G401 (cell line): ENCODE results near the gene OLR1. TPM values are rescaled to one million over a fixed set of nuclear protein-coding genes. Genes with fewer than 3 reads are reported as not detected.
"Not testable (repeated sequence)": the region's sequence is repeated elsewhere in the genome, so short reads cannot be mapped to it uniquely, and the experiment has no call there.

Experiments used
- DNase-seq: peaks from one replicate; pipeline ENCODE4 v3.0.0-alpha.2; 2015; ENCODE audit warnings: low spot score
- in situ Hi-C: cut with HindIII; loops from 2 replicates; pipeline ENCODE4 v1.10.0; 2016; ENCODE audit warnings: low sequenced_read_pairs, mixed read lengths
- total RNA-seq: library from RNA; depleted of rRNA; stranded (reverse); fragments of >200 nt; shearing (Covaris generic); gene quantifications from 2 replicates; pipeline ENCODE4 v1.2.3, GENCODE V29; 2014; rRNA removed

OLR1 gene
- total RNA-seq, result 0.37 and 4.3 TPM in 2 replicates

DNA sequence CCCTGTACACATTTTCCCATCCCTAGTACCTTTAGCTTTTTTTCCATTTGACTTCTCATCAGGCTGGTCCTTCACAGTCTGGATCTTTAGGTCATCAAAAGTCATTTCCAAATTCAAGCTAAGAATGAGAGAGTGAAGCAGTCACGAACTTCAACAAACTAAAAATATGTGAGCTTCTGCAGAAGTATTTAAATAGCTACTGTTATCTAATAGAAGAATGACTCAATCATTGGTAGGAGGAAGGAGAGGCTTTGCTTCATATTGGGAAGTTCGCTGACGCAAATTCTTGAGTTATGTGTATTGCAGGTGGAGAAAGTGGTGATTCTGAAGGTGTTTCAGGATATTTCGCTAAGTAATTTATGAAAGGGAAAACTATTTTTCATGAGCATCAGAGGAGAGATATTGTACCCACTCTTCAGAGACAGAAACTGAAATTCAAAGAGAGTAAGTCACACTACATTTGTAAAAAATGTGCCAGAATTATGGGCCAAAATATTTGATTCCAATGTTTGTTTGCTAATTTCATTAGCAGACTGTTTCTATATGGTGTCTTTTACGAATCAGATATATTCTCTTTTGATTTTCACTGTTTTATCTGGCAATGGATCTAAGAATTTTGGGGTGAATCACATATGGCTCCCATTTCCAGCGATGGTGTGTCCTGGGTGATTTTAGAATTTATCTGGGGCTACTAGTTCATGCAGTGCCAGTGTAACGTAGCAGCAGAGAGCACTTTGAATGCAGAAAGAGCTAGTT lies at the start of gene OLR1:
TSS of gene OLR1 (minus strand) at position 160 of the 756 bp plus-strand sequence. CDS start at position 105, 55 bp downstream.
- in situ Hi-C loops, result no loop called here
- DNase-seq, result no peak

DNA sequence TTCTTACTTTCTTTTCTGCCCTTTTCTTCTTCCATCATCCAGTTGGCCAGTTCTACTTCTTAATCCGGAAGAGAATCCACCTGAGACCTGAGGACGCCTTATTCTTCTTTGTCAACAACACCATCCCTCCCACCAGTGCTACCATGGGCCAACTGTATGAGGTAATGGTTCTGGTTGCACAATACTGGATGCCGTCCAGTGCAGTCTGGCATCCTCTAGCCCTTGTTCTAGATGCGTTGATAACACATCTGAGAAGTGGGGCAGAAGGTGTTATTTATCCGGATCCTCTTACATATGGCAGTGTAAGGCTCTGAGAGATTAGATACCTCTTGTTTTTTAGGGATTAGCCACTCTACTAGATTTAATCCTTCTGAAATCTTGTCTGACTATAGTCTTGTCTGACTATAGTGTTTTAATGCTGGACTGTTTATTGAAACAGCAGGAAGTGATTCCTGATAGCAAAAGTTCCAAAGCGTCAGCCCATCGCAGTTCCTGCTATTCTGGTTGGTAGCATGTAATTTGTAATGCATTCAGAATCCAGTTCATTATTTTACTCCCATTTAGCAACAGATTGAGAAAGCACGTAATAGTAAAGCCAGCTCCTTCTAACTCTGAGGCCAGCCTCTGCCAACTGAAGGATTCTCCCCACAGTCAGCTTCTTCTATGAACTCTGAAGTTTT lies 48.6 kb upstream of the OLR1 start:
- peak; percentile 88 for DNase-seq
- in situ Hi-C loops, result no loop called here

DNA sequence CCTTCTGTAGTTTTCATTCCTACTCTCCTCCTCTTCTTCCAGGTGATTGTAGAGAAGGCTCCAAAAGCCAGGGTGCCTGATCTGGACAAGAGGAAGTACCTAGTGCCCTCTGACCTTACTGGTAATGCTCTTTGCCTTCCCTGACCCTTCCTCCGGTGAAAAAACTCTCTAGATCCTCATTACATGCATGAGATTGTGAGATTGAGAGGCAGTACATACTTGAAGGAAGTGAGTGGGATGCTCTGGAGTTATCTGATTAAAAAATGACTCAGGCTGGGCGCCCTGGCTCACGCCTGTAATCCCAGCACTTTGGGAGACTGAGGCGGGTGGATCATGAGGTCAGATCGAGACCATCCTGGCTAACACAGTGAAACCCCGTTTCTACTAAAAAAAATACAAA lies 46.1 kb upstream of the OLR1 start:
- in situ Hi-C loops, result no loop called here
- no peak for DNase-seq

DNA sequence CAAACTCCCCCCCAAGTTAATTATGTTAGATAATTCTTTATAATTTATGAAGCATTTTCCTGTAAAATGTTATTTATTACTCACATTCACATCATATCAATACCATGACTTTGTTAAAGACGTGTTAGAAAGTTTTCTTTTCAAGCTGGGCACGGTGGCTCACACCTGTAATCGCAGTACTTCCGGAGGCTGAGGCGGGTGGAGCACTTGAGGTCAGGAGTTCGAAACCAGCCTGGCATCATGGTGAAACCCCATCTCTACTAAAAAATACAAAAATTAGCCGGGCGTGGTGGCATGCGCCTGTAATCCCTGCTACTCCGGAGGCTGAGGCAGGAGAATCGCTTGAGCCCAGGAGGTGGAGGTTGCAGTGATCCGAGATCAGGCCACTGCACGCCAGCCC lies 44.0 kb upstream of the OLR1 start:
- DNase-seq, in situ Hi-C loops: not testable (repeated sequence)

DNA sequence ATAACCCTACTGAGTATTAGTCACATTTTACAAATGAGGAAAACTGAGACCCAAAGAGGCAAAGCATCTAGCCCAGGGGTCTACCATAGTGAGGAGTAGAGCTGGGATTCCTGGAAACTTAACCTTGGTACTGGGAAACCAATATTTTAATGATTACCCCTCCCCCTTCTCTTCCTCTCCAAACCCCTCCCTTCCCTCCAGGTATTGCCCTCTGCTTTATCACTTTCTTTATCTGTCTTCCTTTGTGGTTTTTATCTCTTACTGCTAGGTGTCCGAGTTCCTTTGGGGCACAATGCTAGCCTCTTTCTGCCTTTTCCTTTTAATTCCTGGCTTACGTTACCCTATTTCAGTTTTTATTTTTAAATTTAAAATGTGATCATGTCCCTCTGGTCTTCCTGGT lies 43.5 kb upstream of the OLR1 start:
- no peak for DNase-seq
- in situ Hi-C loops, result no loop called here

DNA sequence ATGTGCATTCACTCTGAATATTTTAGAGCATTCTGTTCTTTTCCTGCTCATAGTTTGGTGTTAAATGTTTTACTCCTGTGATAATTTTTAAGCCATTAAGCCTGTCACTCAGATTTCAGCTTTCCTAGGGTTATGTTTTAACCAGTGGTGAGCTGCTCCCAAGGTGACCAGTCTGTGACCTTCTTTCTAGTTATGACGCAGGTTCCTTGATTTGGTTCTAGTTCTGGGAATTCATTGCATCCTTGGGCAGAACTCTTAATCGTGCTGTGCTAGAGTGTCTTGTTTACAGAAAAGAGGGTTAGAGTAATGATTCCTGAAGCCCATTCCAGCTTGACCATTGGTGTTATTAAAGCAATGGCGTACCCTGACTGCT lies 42.9 kb upstream of the OLR1 start:
- DNase-seq, result peak; percentile 30
- in situ Hi-C loops, result no loop called here

DNA sequence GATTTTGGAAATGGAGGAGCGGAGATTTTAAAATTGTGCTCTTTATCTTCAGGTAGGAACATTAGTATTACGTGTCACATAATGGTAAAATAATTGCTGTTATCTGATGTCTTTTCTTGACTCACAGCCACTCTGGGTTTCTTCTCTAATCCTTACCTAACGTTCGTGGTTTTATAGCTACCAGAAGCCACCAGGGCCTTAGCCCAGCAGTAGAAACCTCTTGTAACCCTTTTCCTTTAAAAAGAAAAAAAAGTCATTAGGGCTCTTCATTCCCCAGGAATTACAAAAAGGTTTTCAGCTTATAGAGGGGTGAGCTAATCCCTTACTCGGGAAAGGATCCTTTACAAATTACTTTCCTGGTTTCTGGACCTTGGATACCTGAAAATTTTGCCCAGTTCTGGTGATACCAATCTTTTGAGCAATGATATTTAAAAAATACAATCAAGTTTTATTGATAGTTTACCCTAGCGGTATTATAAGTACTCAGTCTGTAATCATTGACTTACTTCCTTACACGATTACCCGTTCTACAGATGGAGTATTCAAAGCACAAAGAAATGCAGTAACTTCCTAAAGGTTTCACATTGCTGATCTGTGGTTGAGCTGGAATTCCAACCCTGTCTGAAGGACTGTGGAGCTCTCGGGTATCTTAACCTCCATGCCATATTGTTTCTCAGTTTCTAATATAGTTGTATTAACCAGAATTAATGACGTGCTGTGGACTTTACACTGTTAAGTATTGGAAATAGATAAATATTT lies 42.4 kb upstream of the OLR1 start:
- in situ Hi-C loops, result no loop called here

DNA sequence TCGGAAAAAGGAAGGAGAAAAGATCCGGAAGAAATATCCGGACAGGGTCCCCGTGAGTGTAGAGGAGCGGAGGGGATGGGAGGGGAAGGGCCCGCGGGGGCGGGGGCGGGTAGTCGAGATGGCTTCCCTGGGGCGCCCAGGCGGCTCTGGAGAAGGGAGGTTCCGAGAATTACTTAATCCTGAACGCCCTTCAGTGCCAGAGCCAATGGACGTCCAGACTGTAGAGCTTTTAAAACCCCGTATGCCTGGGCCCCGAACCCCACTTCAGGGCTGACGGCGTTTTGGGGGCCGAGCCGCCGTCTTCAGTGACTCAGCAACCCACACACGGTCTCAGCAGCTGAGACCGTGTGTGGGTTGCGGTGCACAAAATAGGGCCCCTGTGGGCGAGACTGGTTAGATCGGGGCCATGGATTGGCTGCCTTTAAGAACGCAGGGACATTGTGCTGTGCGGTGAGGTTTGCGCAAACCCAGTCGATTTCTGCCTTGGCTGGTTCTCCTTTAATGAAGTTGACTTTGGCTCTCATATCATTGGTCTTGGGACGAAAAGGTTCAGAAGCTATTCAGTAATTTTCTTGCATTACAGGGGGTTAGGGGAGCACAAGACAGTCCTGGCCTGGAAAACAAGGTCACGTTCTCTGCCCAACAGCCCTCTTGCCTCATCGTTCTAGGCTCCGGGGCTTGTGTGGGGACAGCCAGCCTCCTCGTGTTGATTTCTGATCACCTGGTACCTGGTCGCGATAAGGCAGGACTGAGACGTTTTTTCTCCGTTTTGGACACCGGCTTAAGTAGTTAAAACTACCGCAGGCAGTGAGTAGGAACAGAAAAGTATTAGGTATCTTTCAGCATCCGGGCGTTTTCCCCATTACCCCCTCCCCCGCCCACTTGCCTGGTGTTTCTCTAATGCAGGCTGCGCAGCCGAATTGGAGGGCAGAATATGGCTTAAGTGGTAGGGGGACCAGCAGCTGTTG lies 41.5 kb upstream of the OLR1 start:
- peak; percentile 75 for DNase-seq
- in situ Hi-C loops, result no loop called here

More for the DNA sequence above, 42.4 kb upstream of the OLR1 start:
- peak; percentile 34 for DNase-seq

DNA sequence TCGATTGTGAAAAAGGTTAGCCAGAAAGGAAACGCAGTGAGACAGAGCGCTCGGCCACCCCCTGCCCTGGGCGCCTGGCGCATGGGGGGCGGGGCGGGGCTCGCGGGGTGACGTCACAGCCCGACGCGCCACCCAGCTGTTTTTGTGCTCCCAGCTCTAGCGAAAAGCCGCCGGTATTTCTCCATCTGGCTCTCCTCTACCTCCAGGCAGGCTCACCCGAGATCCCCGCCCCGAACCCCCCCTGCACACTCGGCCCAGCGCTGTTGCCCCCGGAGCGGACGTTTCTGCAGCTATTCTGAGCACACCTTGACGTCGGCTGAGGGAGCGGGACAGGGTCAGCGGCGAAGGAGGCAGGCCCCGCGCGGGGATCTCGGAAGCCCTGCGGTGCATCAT lies 40.8 kb upstream of the OLR1 start, which contains the start of gene GABARAPL1:
TSS of gene GABARAPL1 (plus strand) at position 139 of the 393 bp plus-strand sequence. CDS start at position 392, 253 bp downstream.
- in situ Hi-C loops, result no loop called here

DNA sequence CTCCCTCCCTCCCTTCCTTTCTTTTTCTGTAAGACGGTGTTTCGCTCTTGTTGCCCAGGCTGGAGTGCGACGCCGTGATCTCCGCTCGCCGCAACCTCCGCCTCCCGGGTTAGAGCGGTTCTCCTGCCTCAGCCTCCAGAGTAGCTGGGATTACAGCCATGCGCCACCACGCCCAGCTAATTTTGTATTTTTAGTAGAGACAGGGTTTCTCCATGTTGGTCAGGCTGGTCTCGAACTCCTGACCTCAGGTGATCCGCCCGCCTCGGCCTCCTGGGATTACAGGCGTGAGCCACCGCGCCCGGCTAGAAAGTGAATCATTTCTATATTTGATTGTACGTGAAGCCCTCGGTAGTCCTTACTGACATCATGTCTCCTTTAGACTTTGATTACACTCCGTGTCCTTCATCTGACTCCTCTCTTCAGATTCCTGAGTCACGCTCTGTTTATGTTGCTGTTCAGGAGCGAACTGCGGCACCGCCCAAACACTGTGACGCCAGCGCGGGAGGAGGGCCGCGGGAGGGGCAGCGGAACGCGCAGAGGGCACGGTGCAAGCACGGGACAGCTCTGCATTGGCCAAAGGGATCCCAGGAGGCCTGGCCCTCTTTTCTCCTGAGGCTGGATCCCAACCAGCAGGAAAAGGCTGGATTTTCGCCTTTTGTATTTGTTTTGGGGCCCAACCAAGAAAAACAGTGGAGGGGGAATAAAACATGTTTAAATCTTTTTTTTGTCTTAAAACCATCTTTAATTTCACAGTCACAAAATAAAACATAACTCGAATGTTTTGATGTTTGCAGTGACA lies 40.2 kb upstream of the OLR1 start:
- in situ Hi-C loops, result no loop called here
- DNase-seq, result peak; percentile 94

More for the DNA sequence above, 40.8 kb upstream of the OLR1 start, which contains the start of gene GABARAPL1:
- DNase-seq, result peak; percentile 80

DNA sequence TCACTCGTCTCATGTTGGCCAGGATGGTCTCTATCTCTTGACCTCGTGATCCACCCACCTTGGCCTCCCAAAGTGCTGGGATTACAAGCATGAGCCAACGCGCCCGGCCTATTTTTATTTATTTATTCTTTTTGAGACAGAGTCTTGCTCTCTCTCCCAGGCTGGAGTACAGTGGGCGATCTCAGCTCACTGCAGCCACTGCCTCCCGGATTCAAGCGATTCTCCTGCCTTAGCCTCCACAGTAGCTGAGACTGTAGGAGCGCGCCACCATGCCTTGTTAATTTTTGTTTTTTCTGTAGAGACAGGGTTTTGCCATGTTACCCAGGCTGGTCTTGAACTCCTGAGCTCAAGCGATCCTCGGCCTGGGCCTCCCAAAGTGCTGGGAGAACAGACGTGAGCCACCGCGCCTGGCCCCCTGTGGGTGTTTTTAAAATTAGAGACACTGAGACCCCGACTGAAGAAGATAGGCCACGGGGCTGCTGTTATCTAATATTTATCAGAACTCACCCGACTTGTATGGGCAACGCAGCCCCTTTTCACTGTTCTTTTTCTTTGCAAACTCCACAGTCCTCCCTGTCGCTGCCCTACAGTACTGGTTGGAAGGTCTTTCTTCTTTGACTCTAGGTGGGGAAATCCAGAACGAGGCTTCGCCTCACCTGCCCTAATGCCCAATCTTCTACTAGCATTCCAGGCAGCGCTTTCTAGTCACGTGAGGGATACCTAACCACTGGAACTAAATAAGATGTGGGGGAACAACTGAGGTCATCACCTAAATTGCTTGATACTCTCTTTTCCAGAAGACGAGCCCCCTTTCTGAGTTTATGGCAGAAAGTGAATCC lies 39.4 kb upstream of the OLR1 start:
- DNase-seq, result no peak
- in situ Hi-C loops, result no loop called here

DNA sequence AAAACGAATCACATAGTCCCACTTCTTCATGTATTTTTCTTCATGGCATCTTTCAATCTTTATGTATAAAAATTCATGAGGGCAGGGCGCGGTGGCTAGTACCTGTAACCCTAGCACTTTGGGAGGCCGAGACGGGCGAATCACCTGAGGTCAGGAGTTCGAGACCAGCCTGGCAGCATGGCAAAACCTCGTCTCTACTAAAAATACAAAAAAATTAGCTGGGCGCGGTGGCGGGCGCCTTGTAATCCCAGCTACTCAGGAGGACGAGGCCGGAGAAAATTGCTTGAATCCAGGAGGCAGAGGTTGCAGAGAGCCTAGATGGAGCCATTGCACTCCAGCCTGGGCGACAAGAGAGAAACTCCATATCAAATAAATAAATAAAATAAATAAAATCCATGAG lies 38.3 kb upstream of the OLR1 start:
- no peak for DNase-seq
- in situ Hi-C loops, result no loop called here

DNA sequence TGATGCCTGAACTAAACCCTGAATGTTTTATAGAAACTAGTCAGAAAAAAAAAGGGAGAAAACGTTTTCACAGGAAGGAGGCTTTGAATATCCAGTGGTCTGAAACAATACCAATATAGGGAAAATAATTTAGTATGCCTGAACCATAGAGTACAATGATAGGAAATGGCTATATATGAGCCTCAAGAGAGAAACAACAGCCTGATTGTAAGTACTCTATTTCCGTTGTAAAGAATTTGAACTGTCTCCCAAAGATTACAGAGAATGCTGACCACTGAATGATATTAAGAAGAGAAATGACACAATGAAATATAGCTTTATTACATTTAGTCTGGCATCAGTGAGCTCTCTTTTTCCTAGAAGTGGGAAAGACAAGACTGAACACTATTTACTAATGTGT lies 35.2 kb upstream of the OLR1 start:
- in situ Hi-C loops, result no loop called here
- no peak for DNase-seq

DNA sequence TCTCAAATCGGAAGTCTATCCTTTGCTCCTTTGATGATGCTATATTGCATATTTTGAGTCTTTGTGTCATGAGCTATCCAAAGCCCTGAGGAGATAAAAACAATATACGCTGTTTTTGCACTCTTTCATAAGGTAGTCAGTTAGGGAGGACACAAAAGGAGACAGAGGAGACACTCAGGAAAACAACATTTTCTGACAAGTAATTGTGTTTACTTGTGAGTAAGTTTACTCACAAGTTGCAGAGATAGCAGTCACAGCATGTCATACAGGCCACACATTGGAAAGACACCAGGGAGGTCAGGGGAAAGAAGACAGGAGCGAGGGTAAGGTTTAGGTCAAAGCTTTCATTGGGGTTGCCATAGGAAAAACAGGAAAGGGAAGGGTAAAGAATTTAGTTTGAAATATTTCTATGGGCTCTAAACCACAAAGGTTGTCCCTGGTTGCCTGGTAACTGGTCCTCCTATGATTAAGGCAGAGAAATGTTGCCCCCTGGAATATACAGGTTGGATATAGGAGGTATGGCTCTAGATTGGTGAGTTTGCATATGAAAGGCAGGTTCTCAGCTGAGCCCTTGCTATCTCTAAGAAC lies 33.4 kb upstream of the OLR1 start:
- no peak for DNase-seq

DNA sequence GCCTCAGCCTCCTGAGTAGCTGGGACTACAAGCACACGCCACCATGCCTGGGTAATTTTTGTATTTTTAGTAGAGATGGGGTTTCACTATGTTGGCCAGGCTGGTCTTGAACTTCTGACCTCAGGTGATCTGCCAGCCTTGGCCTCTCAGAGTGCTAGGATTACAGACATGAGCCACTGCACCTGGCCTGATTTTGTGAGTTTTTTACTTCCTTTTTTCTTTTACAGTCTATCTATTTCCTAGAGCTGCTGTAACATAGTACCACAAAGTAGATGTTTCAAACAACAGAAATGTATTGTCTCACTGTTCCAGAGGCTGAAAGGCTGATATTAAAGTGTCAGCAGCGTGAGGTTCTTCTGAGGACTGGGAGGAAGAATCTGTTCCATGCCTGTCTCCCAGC lies 32.6 kb upstream of the OLR1 start:
- DNase-seq, in situ Hi-C loops: not testable (repeated sequence)

More for the DNA sequence above, 33.4 kb upstream of the OLR1 start:
- in situ Hi-C loops, result no loop called here

DNA sequence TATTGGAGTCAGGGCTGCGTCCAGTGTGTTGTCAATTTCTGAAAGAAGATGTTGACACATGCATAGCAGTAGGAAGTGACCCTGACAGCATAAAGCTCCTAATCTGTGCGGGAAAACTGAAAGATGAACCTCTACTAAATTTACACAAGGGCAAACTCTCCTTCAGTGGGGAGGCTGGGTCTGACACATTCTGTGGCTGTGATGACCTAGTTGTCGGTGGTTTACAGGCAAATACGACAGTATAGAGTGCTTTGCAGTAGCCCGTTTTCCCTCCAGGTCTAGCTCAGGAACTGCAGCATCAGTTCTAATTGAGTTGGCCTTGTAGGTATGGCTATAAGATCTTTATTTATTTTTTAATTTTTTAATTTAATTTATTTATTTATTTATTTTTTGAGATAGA lies 25.9 kb upstream of the OLR1 start:
- DNase-seq, result no peak
- in situ Hi-C loops, result no loop called here

DNA sequence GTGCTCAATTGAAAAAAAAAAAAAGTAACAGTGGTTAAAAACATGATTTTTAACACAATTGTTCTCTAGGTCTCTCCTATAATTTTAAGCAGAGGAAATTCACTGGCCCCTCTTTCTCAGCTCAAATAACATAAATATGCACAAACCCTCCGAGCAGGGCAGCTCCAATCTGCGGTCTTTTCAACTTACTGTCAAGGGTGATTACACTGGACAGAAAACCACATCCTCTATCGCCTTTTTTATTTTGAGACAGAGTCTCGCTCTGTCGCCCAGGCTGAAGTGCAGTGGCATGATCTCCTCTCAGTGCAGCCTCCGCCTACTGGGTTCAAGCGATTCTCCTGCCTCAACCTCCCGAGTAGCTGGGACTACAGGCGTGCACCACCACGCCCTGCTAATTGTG lies 24.3 kb upstream of the OLR1 start:
- no peak for DNase-seq
- in situ Hi-C loops, result no loop called here
